ENCODE measurements around the gene KRTAP10-2.

The KRTAP10-2 gene

GRCh38 chr21:44526096-44526997, 25.0 kb downstream of the KRTAP10-2 start:
- no peak for DNase-seq (ENCODE audit: low read depth)

GRCh38 chr21:44525391-44526095, 25.8 kb downstream of the KRTAP10-2 start:
- DNase-seq (ENCODE audit: low read depth) = no peak

GRCh38 chr21:44524414-44525371, 26.6 kb downstream of the KRTAP10-2 start:
- no peak for DNase-seq (ENCODE audit: low read depth)

- DNase-seq (ENCODE audit: low read depth) = no peak
Observed at GRCh38 chr21:44523567-44524413, 27.5 kb downstream of the KRTAP10-2 start.

- DNase-seq (ENCODE audit: low read depth) = no peak
Observed at GRCh38 chr21:44522753-44523204, 28.5 kb downstream of the KRTAP10-2 start.

- DNase-seq (ENCODE audit: low read depth) = no peak
Observed at GRCh38 chr21:44521928-44522752, 29.2 kb downstream of the KRTAP10-2 start.

GRCh38 chr21:44521301-44521927, 29.9 kb downstream of the KRTAP10-2 start:
- no peak for DNase-seq (ENCODE audit: low read depth)

- no peak for DNase-seq (ENCODE audit: low read depth)
Observed at GRCh38 chr21:44520326-44521300, 30.7 kb downstream of the KRTAP10-2 start.

GRCh38 chr21:44519346-44520325, 31.7 kb downstream of the KRTAP10-2 start:
- no peak for DNase-seq (ENCODE audit: low read depth)

GRCh38 chr21:44518686-44519085, 32.6 kb downstream of the KRTAP10-2 start:
- DNase-seq (ENCODE audit: low read depth) = no peak

- DNase-seq (ENCODE audit: low read depth) = no peak
Observed at GRCh38 chr21:44517175-44517899, 34.0 kb downstream of the KRTAP10-2 start.

GRCh38 chr21:44516828-44517174, 34.5 kb downstream of the KRTAP10-2 start:
- DNase-seq (ENCODE audit: low read depth) = no peak

- no peak for DNase-seq (ENCODE audit: low read depth)
Observed at GRCh38 chr21:44516342-44516741, 35.0 kb downstream of the KRTAP10-2 start.

- DNase-seq (ENCODE audit: low read depth) = no peak
Observed at GRCh38 chr21:44515359-44516165, 35.7 kb downstream of the KRTAP10-2 start.

- no peak for DNase-seq (ENCODE audit: low read depth)
Observed at GRCh38 chr21:44514746-44515358, 36.5 kb downstream of the KRTAP10-2 start.

Measured in activated T-cell treated with anti-CD3 and anti-CD28 coated beads for 1 hour (primary cell).